ENCODE data around the gene METTL27.

DNA sequence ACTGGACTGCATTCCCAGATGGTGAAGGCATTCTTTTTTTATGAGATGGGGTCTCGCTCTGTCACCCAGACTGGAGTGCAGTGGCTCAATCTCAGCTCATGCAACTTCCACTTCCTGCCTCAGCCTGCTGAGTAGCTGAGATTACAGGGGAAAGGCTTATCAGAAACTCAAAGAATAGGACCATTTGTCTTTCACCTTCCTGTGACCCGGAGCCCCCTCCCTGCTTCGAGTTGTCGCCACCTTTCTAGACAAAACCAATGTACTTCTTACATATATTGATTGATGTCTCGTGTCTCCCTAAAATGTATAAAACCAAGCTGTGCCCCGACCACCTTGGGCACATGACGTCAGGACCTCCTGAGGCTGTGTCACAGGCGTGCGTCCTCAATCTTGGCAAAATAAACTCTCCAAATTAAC, 1.8 kb upstream of the METTL27 start:
- TF ChIP-seq, protein P1, sequence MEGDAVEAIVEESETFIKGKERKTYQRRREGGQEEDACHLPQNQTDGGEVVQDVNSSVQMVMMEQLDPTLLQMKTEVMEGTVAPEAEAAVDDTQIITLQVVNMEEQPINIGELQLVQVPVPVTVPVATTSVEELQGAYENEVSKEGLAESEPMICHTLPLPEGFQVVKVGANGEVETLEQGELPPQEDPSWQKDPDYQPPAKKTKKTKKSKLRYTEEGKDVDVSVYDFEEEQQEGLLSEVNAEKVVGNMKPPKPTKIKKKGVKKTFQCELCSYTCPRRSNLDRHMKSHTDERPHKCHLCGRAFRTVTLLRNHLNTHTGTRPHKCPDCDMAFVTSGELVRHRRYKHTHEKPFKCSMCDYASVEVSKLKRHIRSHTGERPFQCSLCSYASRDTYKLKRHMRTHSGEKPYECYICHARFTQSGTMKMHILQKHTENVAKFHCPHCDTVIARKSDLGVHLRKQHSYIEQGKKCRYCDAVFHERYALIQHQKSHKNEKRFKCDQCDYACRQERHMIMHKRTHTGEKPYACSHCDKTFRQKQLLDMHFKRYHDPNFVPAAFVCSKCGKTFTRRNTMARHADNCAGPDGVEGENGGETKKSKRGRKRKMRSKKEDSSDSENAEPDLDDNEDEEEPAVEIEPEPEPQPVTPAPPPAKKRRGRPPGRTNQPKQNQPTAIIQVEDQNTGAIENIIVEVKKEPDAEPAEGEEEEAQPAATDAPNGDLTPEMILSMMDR (tag by site-specific recombination; IDR thresholded peaks at IDR 0.05): no peak
- no peak for TF ChIP-seq REPIN1 (tag by site-specific recombination; IDR thresholded peaks at IDR 0.05; ENCODE audit: low read depth)
- TF ChIP-seq ZNF830 (tag by site-specific recombination; IDR thresholded peaks at IDR 0.05; ENCODE audit: low read depth): no peak
- no peak for TF ChIP-seq ZNF529 (tag by site-specific recombination; IDR thresholded peaks at IDR 0.05; ENCODE audit: insufficient replicate concordance)
- TF ChIP-seq, protein P2, sequence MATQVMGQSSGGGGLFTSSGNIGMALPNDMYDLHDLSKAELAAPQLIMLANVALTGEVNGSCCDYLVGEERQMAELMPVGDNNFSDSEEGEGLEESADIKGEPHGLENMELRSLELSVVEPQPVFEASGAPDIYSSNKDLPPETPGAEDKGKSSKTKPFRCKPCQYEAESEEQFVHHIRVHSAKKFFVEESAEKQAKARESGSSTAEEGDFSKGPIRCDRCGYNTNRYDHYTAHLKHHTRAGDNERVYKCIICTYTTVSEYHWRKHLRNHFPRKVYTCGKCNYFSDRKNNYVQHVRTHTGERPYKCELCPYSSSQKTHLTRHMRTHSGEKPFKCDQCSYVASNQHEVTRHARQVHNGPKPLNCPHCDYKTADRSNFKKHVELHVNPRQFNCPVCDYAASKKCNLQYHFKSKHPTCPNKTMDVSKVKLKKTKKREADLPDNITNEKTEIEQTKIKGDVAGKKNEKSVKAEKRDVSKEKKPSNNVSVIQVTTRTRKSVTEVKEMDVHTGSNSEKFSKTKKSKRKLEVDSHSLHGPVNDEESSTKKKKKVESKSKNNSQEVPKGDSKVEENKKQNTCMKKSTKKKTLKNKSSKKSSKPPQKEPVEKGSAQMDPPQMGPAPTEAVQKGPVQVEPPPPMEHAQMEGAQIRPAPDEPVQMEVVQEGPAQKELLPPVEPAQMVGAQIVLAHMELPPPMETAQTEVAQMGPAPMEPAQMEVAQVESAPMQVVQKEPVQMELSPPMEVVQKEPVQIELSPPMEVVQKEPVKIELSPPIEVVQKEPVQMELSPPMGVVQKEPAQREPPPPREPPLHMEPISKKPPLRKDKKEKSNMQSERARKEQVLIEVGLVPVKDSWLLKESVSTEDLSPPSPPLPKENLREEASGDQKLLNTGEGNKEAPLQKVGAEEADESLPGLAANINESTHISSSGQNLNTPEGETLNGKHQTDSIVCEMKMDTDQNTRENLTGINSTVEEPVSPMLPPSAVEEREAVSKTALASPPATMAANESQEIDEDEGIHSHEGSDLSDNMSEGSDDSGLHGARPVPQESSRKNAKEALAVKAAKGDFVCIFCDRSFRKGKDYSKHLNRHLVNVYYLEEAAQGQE (tag by site-specific recombination; IDR thresholded peaks at IDR 0.05): no peak
- TF ChIP-seq ZNF341 (tag by site-specific recombination; IDR thresholded peaks at IDR 0.05; ENCODE audit: low read depth): no peak
- no peak for TF ChIP-seq ZNF677 (tag by site-specific recombination; IDR thresholded peaks at IDR 0.05)
- TF ChIP-seq ZNF274 (IDR thresholded peaks at IDR 0.05; ENCODE audit: low read length): no peak
- TF ChIP-seq ZNF274 (tag by site-specific recombination; IDR thresholded peaks at IDR 0.05; ENCODE audit: borderline replicate concordance): no peak
- no peak for TF ChIP-seq ZNF792 (tag by site-specific recombination; IDR thresholded peaks at IDR 0.05)
- TF ChIP-seq, protein P3, sequence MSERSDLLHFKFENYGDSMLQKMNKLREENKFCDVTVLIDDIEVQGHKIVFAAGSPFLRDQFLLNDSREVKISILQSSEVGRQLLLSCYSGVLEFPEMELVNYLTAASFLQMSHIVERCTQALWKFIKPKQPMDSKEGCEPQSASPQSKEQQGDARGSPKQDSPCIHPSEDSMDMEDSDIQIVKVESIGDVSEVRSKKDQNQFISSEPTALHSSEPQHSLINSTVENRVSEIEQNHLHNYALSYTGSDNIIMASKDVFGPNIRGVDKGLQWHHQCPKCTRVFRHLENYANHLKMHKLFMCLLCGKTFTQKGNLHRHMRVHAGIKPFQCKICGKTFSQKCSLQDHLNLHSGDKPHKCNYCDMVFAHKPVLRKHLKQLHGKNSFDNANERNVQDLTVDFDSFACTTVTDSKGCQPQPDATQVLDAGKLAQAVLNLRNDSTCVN (tag by site-specific recombination; optimal IDR thresholded peaks at IDR 0.05): no peak
